ENCODE measurements around the gene ETV6.

- TF ChIP-seq, protein P1, sequence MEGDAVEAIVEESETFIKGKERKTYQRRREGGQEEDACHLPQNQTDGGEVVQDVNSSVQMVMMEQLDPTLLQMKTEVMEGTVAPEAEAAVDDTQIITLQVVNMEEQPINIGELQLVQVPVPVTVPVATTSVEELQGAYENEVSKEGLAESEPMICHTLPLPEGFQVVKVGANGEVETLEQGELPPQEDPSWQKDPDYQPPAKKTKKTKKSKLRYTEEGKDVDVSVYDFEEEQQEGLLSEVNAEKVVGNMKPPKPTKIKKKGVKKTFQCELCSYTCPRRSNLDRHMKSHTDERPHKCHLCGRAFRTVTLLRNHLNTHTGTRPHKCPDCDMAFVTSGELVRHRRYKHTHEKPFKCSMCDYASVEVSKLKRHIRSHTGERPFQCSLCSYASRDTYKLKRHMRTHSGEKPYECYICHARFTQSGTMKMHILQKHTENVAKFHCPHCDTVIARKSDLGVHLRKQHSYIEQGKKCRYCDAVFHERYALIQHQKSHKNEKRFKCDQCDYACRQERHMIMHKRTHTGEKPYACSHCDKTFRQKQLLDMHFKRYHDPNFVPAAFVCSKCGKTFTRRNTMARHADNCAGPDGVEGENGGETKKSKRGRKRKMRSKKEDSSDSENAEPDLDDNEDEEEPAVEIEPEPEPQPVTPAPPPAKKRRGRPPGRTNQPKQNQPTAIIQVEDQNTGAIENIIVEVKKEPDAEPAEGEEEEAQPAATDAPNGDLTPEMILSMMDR (IDR thresholded peaks at IDR 0.05 in 2 of 3, conservative IDR thresholded peaks at IDR 0.05 in 1 of 3; ENCODE audit: borderline replicate concordance in 1 of 3, insufficient read depth in 1 of 3, low read depth in 2 of 3, low read length in 2 of 3), result no peak
- TF ChIP-seq TCF7L2 (IDR thresholded peaks at IDR 0.05; ENCODE audit: borderline replicate concordance, extremely low read depth, insufficient read depth, insufficient read length) (no peak), ELF1 (IDR thresholded peaks at IDR 0.05; ENCODE audit: borderline replicate concordance, low read depth) (no peak), EZH2 (IDR thresholded peaks at IDR 0.05) (no peak)
Observed at GRCh38 chr12:11820476-11820875, 171.0 kb downstream of the ETV6 start.
